Activated CD4-positive, alpha-beta T cell treated with anti-CD3 and anti-CD28 coated beads for 1 hour (primary cell): ENCODE results near the gene ZNF521.

Experiments used
- DNase-seq: peaks from one replicate; pipeline ENCODE4 v3.0.0-alpha.2; 2020

The ZNF521 gene

GRCh38 chr18:25223899-25224886 is 127.8 kb downstream of the ZNF521 start:
- DNase-seq: no peak

GRCh38 chr18:25223211-25223610 is 128.8 kb downstream of the ZNF521 start:
- no peak for DNase-seq

GRCh38 chr18:25222648-25223047 is 129.3 kb downstream of the ZNF521 start:
- DNase-seq: no peak

GRCh38 chr18:25210622-25211021 is 141.3 kb downstream of the ZNF521 start:
- no peak for DNase-seq

GRCh38 chr18:25192065-25192464 is 159.9 kb downstream of the ZNF521 start:
- no peak for DNase-seq

GRCh38 chr18:25190472-25190871 is 161.5 kb downstream of the ZNF521 start:
- DNase-seq: no peak

- DNase-seq: no peak
Measured at GRCh38 chr18:25189391-25190185, 162.4 kb downstream of the ZNF521 start.

- DNase-seq: no peak
Measured at GRCh38 chr18:25187521-25188192, 164.3 kb downstream of the ZNF521 start.

GRCh38 chr18:25186871-25187270 is 165.1 kb downstream of the ZNF521 start:
- no peak for DNase-seq

GRCh38 chr18:25181993-25182392 is 170.0 kb downstream of the ZNF521 start:
- DNase-seq: no peak

- no peak for DNase-seq
Measured at GRCh38 chr18:25181581-25181980, 170.4 kb downstream of the ZNF521 start.

- no peak for DNase-seq
Measured at GRCh38 chr18:25180973-25181548, 170.9 kb downstream of the ZNF521 start.

GRCh38 chr18:25177631-25178030 is 174.3 kb downstream of the ZNF521 start:
- no peak for DNase-seq

GRCh38 chr18:25176518-25177042 is 175.4 kb downstream of the ZNF521 start:
- DNase-seq: no peak

GRCh38 chr18:25175558-25176517 is 176.1 kb downstream of the ZNF521 start:
- no peak for DNase-seq

- DNase-seq: no peak
Measured at GRCh38 chr18:25174324-25174723, 177.6 kb downstream of the ZNF521 start.

- DNase-seq: no peak
Measured at GRCh38 chr18:25171334-25171733, 180.6 kb downstream of the ZNF521 start.

GRCh38 chr18:25170402-25170801 is 181.6 kb downstream of the ZNF521 start:
- DNase-seq: no peak

- no peak for DNase-seq
Measured at GRCh38 chr18:25169701-25170100, 182.3 kb downstream of the ZNF521 start.

GRCh38 chr18:25167612-25168410 is 184.2 kb downstream of the ZNF521 start:
- DNase-seq: no peak
